Measurements from ENCODE around the gene TP53I11. TPM values are rescaled to one million over a fixed set of nuclear protein-coding genes. Genes with fewer than 3 reads are reported as not detected.
A peak's percentile ranks its signal among the peaks of the same experiment; 100 is the strongest.

Gene TP53I11
- total RNA-seq, 2 donors from 2014 or later, result 3.2 to 12.2 TPM

GRCh38 chr11:44901786-44902185, 48.9 kb downstream of the TP53I11 start:
- peaks cover 8 to 12% of the 10 kb centered on the region in 2 donors for H3K27me3 Mint-ChIP-seq
- ATAC-seq (no peak), DNase-seq (ENCODE audit: low spot score) (no peak)
- H3K9me3 Mint-ChIP-seq, result no peaks in the 10 kb centered on the region
- H3K36me3 Mint-ChIP-seq, result no peaks in the 10 kb centered on the region
- no peak overlapping the region for H3K4me3 Mint-ChIP-seq
- H3K27ac Mint-ChIP-seq, result no peak overlapping the region
- H3K4me1 Mint-ChIP-seq (ENCODE audit: low read depth in 2 of 2), result no peaks in the 10 kb centered on the region

- Mint-ChIP-seq H3K27ac (no peak overlapping the region), H3K36me3 (no peaks in the 10 kb centered on the region), H3K4me1 (ENCODE audit: low read depth in 2 of 2) (no peaks in the 10 kb centered on the region), H3K27me3 (peaks cover 8 to 17% of the 10 kb centered on the region in 2 donors), H3K4me3 (no peak overlapping the region), H3K9me3 (no peaks in the 10 kb centered on the region)
- ATAC-seq (no peak), DNase-seq (ENCODE audit: low spot score) (no peak)
Observed at GRCh38 chr11:44901120-44901633, 49.5 kb downstream of the TP53I11 start.

GRCh38 chr11:44899959-44900358, 50.7 kb downstream of the TP53I11 start:
- ATAC-seq, result peak; percentile 18 to 47

GRCh38 chr11:44893846-44894617, 56.7 kb downstream of the TP53I11 start:
- peak; percentile 65 for DNase-seq (ENCODE audit: low spot score)
- Mint-ChIP-seq H3K4me1 (ENCODE audit: low read depth in 2 of 2) (no peaks in the 10 kb centered on the region), H3K27ac (no peak overlapping the region), H3K9me3 (no peaks in the 10 kb centered on the region), H3K27me3 (peaks cover 17 to 24% of the 10 kb centered on the region in 2 donors), H3K4me3 (no peak overlapping the region), H3K36me3 (no peaks in the 10 kb centered on the region)
- peak; percentile 66 to 77 for ATAC-seq

More at GRCh38 chr11:44899959-44900358, 50.7 kb downstream of the TP53I11 start:
- H3K4me1 Mint-ChIP-seq (ENCODE audit: low read depth in 2 of 2), result no peaks in the 10 kb centered on the region
- no peaks in the 10 kb centered on the region for H3K9me3 Mint-ChIP-seq
- no peaks in the 10 kb centered on the region for H3K36me3 Mint-ChIP-seq
- peaks cover 17 to 19% of the 10 kb centered on the region in 2 donors for H3K27me3 Mint-ChIP-seq
- no peak for DNase-seq (ENCODE audit: low spot score)
- H3K4me3 Mint-ChIP-seq, result no peak overlapping the region
- no peak overlapping the region for H3K27ac Mint-ChIP-seq

GRCh38 chr11:44893308-44893822, 57.3 kb downstream of the TP53I11 start:
- Mint-ChIP-seq H3K36me3 (no peaks in the 10 kb centered on the region), H3K4me1 (ENCODE audit: low read depth in 2 of 2) (no peaks in the 10 kb centered on the region), H3K27ac (no peak overlapping the region), H3K4me3 (no peak overlapping the region), H3K27me3 (peaks cover 17 to 24% of the 10 kb centered on the region in 2 donors), H3K9me3 (no peaks in the 10 kb centered on the region)
- DNase-seq (ENCODE audit: low spot score) (no peak), ATAC-seq (no peak)

GRCh38 chr11:44892843-44893242, 57.8 kb downstream of the TP53I11 start:
- no peaks in the 10 kb centered on the region for H3K4me1 Mint-ChIP-seq (ENCODE audit: low read depth in 2 of 2)
- H3K27ac Mint-ChIP-seq, result no peak overlapping the region
- ATAC-seq (no peak), DNase-seq (ENCODE audit: low spot score) (no peak)
- H3K4me3 Mint-ChIP-seq, result no peak overlapping the region
- peaks cover 14 to 21% of the 10 kb centered on the region in 2 donors for H3K27me3 Mint-ChIP-seq
- no peaks in the 10 kb centered on the region for H3K9me3 Mint-ChIP-seq
- H3K36me3 Mint-ChIP-seq, result no peaks in the 10 kb centered on the region

- Mint-ChIP-seq H3K27me3 (peaks cover 0 to 8% of the 10 kb centered on the region in 2 donors), H3K9me3 (no peaks in the 10 kb centered on the region), H3K4me1 (ENCODE audit: low read depth in 2 of 2) (no peaks in the 10 kb centered on the region), H3K36me3 (no peaks in the 10 kb centered on the region), H3K27ac (no peak overlapping the region), H3K4me3 (no peak overlapping the region)
- DNase-seq (ENCODE audit: low spot score) (no peak), ATAC-seq (no peak)
Observed at GRCh38 chr11:44889266-44889665, 61.4 kb downstream of the TP53I11 start.

GRCh38 chr11:44887636-44888035, 63.0 kb downstream of the TP53I11 start:
- DNase-seq (ENCODE audit: low spot score), result no peak
- Mint-ChIP-seq H3K9me3 (no peaks in the 10 kb centered on the region), H3K27me3 (peaks cover 8 to 15% of the 10 kb centered on the region in 2 donors), H3K4me1 (ENCODE audit: low read depth in 2 of 2) (no peaks in the 10 kb centered on the region), H3K27ac (no peak overlapping the region), H3K36me3 (no peaks in the 10 kb centered on the region), H3K4me3 (no peak overlapping the region)
- no peak for ATAC-seq

- Mint-ChIP-seq H3K9me3 (no peaks in the 10 kb centered on the region), H3K36me3 (no peaks in the 10 kb centered on the region), H3K27me3 (peaks cover 14 to 20% of the 10 kb centered on the region in 2 donors), H3K4me1 (ENCODE audit: low read depth in 2 of 2) (no peaks in the 10 kb centered on the region), H3K27ac (no peak overlapping the region), H3K4me3 (no peak overlapping the region)
- DNase-seq (ENCODE audit: low spot score) (no peak), ATAC-seq (no peak)
Observed at GRCh38 chr11:44886790-44887140, 63.9 kb downstream of the TP53I11 start.

- Mint-ChIP-seq H3K4me1 (ENCODE audit: low read depth in 2 of 2) (no peaks in the 10 kb centered on the region), H3K27me3 (peaks cover 14 to 20% of the 10 kb centered on the region in 2 donors), H3K4me3 (no peak overlapping the region), H3K36me3 (no peaks in the 10 kb centered on the region), H3K27ac (no peak overlapping the region), H3K9me3 (no peaks in the 10 kb centered on the region)
- ATAC-seq (no peak), DNase-seq (ENCODE audit: low spot score) (no peak)
Observed at GRCh38 chr11:44885919-44886789, 64.5 kb downstream of the TP53I11 start.

GRCh38 chr11:44885065-44885810, 65.4 kb downstream of the TP53I11 start:
- H3K27ac Mint-ChIP-seq, result no peak overlapping the region
- H3K36me3 Mint-ChIP-seq, result no peaks in the 10 kb centered on the region
- H3K27me3 Mint-ChIP-seq, result peaks cover 14 to 20% of the 10 kb centered on the region in 2 donors
- DNase-seq (ENCODE audit: low spot score) (no peak), ATAC-seq (no peak)
- H3K4me3 Mint-ChIP-seq, result no peak overlapping the region
- no peaks in the 10 kb centered on the region for H3K4me1 Mint-ChIP-seq (ENCODE audit: low read depth in 2 of 2)
- no peaks in the 10 kb centered on the region for H3K9me3 Mint-ChIP-seq

- Mint-ChIP-seq H3K4me1 (ENCODE audit: low read depth in 2 of 2) (no peaks in the 10 kb centered on the region), H3K36me3 (no peaks in the 10 kb centered on the region), H3K4me3 (no peak overlapping the region), H3K9me3 (no peaks in the 10 kb centered on the region), H3K27me3 (peaks cover 14 to 20% of the 10 kb centered on the region in 2 donors), H3K27ac (no peak overlapping the region)
- ATAC-seq, result no peak
- DNase-seq (ENCODE audit: low spot score), result no peak
Observed at GRCh38 chr11:44884056-44884455, 66.6 kb downstream of the TP53I11 start.

- DNase-seq (ENCODE audit: low spot score), result no peak
- H3K36me3 Mint-ChIP-seq, result no peaks in the 10 kb centered on the region
- no peak overlapping the region for H3K4me3 Mint-ChIP-seq
- H3K27me3 Mint-ChIP-seq, result peaks cover 14 to 20% of the 10 kb centered on the region in 2 donors
- no peaks in the 10 kb centered on the region for H3K9me3 Mint-ChIP-seq
- H3K4me1 Mint-ChIP-seq (ENCODE audit: low read depth in 2 of 2), result no peaks in the 10 kb centered on the region
- H3K27ac Mint-ChIP-seq, result no peak overlapping the region
- peak in 1 of 2 donors; percentile 43 for ATAC-seq
Observed at GRCh38 chr11:44883277-44883676, 67.4 kb downstream of the TP53I11 start.
